GM10847 (cell line): ENCODE data around the gene SLC38A11.

ENCODE experiments used
- POLR2A ChIP-seq: IDR thresholded peaks from 2 replicates; pipeline ENCODE4 v1.6.1; 2011; ENCODE audit not compliant: insufficient read length; ENCODE audit errors: extremely low read depth

The SLC38A11 gene

DNA sequence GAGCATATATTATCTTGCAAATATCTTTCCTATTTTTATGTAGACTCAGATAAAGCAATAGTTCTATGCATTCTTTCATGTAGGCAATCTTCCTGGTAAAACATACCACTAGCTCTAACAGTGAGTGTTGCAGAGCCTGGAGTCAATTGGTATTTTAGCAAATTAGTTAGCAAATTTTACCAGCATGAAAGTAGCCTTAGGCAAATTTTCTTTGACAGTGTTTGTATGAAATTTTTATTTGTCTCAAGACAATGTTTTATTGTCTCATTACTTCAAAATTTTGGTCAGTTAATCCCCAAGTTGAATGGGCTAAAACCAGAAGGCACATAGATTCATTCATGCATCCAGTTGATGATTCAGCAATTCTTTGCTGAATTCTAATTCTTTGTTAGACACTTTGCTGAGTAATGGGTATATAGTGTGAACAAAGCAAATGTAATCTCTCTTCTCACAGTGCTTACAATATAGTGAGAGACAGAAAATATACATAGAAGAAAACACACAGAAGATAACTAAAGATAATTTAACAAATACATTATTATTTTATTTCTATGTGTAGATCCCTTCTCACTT, 27.1 kb downstream of the SLC38A11 start:
- TF ChIP-seq POLR2A = no peak

DNA sequence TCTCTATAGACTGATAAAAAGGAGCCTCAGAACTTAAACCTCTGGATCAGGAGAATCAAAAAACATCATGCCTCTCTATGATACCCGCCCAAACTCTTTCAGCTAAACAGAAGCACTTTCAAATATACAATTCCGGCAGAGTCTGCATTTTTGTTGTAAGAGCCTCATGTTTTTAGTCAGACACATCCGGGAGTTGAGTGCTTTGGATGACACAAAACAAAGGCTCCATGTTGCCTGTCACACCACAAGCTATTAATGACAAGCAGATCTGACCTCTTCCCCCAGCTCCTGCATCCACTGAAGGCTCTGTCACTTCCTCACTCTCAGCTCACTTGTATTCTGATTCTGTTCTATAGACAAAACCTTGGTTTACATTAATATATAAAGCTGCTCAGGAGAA, 33.2 kb downstream of the SLC38A11 start:
- TF ChIP-seq POLR2A = no peak

DNA sequence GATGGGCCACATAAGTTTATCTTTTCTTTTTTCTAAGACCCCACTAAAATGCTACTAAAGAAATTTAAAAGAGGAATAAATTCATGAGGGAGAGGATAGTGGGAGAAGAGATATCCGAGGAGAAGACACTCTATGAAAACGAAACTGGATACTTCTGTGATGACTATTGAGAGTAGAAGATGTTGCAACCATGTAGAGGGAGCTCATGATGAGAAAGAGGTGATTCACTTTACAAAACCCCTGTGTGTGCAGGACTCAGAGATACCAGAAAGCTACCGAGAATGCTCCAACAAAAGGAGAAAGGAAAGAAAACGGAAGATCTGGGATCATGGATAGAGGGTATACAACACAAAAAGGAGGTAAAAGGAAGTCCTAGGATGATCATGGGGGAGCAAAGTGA, 34.9 kb downstream of the SLC38A11 start:
- no peak for TF ChIP-seq POLR2A

DNA sequence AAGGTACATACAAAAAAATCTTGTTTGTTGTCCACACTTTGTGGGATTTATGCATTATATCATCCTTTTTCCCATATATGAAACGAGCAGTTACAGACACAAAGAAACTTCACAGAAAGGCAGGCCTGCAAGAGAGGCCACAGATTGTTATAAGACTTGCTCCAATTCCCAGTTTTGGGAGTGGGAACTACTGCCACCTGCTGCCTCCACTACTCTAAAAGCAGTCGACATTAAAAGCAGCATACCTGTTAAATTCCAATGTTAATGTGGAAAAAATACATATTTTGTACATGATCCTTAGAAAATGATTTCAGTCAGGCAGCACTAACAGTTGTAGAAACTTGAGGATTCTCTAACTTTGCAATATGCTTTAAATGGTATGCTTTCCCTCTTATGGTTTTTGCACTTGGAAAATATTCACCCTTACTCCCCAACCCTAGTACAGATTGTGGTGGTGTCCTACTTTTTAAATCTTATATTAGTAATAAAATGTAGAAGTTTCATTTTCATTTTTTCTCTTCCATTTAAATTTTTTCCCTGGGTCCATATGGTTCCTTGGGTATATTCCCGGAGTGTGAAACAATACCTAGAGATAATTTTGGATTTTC, 37.9 kb downstream of the SLC38A11 start:
- no peak for TF ChIP-seq POLR2A

DNA sequence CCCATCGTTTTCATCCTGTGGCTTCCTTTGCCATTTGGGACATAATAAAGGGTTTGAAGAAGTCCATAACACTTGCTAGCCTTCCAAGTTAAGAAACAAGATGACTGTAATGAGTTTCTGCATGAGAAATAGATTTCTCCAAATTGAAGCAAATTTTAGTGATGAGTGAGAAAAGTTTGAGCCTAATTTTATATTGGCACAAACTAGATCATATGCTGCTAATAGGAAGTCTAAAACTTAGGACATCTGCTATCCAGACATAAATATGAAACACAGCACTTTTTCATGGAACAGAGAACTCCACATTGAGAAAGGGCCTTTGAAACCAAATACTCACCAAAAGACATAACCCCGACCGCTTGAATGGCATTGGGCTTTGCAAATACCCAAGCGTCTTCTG, 39.8 kb downstream of the SLC38A11 start:
- TF ChIP-seq POLR2A = no peak

DNA sequence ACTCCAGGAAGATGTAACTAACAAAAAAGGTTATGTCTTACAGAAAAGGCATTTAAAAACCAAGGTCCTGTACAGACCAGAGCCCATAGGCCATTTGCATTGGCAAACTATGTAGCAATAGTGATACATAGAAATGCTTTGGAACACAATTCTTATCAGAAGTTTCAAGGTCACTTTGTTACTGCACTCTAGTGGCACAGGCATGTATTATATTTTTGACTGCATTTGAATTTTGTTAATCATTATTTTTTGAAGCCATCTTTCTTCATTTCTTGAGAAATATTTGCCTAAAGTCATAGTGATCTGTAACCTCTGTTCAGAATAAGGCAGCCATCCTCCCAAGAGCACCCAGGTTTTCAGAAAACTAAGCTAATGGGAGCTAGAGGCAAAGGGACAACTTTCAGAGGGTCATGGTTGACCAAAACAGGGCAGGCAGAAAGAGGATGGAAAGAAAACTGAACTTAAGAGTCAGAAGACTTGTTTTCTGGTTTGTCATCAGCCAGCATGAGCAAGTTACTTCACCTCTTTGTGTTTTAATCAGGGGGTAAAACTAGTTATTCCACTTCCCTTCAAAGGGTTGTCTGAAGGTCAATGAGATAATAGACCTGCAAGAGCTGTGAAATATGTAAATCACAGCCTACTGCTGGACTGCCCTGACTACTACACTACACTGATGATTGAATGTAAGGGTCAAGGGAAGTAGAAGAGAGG, 41.5 kb downstream of the SLC38A11 start:
- no peak for TF ChIP-seq POLR2A

DNA sequence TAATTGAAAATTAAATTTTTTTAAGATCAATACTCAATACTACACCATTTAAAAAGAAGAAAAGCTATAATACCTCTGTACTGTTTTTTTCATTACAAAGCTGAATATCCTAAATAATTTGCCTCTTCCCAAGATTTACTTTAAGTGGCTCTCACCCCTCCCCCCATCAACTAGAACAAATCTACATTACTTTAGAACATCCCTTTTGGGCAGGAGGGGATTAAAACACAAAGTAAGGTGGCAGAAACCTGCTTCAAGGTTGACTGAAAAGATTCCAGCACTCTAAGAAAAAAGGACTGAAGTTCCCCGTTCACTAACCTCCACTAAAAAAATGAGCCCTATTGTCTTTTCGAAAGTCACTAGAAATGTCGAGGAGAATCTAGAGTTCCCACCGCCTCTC, 42.3 kb downstream of the SLC38A11 start:
- no peak for TF ChIP-seq POLR2A

DNA sequence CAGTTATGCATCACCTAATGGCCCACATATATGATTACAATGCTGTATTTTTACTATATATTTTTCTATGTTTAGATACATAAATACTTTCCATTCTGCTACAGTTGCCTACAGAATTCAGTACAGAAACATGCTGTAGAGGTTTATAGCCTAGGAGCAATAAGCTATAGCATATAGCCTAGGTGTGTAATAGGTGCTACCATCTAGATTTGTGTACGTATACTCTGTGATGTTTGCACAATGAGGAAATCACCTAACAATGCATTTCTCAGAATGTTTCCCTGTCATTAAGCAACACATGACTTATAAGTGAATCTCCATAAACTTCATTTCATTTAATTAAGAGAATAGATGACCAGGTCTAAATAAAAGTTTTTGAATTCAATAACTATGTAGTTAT, 43.5 kb downstream of the SLC38A11 start:
- TF ChIP-seq POLR2A = no peak

DNA sequence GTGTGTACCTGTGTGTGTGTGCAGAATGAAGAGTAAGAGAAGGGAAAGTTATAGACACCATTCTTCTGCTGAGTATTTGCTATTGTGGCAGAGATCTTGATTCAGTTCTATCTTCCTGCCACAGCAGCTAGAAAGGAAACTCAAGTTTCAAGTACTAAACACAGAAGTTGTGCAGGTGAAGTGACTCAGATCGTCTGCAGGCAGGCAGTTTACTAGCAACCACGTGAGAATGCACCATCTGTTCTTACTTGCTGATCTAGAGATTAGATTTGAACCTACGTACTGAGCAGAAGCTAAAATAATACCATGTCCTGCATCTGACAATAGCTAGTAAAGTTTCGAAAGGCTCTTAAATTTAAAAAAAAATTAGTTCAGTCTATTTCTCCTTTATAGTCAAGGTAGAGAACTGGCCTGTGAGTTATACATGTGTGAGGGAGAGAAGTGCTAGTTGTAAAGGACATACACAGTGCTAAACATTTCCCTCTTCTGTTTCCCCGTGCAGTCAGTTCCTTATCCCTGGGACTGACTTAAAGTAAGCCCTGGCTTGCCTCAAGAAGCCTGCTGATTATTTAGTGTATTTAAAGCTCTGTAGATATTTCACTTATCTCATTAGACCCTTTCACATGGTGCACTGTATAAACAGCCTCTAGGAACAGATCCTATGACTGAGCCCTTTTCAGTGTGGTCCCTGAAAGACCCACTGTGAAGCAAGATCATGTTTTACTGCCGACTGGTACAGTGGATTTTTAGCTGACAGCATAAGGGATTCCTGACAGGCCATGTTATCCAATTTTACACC, 45.0 kb downstream of the SLC38A11 start:
- TF ChIP-seq POLR2A = no peak

DNA sequence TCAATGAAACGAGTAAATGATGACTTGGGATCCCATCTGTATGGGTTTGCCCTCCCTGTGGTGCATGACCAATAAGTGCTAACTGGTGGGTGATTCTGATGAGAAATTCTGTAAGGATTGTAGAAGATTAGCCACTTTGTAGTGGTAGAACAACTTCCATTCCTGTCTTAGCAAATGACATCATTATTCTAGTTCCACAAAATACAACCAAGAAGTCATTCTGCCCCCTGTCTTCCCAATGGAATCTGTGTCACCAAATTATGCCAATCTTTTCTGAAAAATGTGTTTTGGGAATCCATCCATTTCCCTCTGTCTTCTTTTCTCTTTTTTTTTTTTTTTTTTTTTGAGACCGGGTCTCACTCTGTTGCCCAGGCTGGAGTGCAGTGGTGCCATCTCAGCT, 48.4 kb downstream of the SLC38A11 start:
- no peak for TF ChIP-seq POLR2A

DNA sequence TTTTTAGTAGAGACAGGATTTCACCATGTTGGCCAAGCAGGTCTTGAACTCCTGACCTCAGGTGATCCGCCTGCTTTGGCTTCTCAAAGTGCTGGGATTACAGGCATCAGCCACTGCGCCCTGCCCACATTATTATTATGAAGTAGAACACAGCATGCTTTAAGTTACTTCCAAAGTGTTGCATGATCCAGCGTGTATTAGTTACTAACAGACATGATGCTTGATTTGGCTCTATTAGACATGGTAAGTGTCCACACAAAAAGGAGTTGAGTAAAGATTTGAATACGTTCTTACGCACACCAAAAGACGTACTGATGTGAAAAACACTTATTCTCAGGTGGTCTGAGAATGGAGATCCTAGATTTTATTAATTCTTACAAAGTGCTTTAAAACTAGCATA, 50.0 kb downstream of the SLC38A11 start:
- no peak for TF ChIP-seq POLR2A

DNA sequence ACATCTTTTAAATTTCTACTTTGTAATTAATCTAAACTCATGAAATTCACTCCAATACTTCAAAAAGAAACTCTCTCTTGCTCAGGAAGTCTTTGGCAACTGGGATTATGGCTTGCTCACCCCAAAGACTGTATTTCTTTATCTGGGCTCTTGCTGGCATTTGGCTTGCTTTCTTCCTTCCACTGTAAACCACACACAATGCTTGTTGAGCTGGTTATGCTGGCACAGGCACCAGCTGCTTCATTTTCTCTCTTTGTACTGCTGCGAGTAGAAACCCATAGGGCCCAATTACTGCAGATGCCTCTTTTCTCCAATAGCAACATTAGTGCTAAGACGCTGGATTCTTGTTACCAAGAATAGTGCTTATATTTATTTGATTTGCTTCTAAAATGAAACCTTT, 51.4 kb downstream of the SLC38A11 start:
- TF ChIP-seq POLR2A = no peak

DNA sequence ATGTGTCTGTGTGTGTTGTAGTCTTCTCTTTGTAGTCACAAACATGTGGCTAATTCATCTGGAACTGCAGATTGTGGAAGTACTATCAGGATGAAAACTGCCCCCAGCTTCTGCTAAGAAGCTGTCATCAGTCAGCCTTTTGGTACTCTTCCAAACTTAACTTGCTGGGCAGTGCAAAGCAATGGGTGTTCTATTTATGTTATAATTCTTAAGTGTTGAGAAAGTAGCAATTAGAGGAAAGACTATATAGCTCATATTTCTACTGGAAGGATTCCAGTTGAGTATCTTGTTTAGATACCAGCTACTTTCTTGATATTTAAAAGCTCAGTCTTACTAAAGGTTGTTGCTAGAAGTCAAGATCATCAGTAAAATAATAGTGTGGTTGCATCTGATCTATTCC, 52.1 kb downstream of the SLC38A11 start:
- no peak for TF ChIP-seq POLR2A

DNA sequence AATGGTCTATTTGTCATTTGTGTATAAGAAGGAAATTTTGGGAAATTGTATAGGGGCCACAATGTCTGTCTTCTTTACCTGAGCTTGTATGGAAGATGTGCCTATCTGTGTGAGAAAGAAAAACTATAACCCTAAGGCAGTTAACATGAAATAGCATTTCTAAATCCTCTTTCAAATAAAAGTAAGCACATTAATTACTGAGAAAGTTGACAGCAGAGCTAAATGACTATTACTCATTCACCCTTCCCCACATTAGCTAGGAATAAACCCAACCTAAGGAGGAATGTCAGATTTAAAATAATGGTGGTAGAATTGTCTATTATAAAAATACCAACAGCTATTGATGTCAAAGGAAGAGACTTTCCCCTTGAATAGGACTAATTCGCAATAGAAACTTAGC, 56.2 kb downstream of the SLC38A11 start:
- no peak for TF ChIP-seq POLR2A

DNA sequence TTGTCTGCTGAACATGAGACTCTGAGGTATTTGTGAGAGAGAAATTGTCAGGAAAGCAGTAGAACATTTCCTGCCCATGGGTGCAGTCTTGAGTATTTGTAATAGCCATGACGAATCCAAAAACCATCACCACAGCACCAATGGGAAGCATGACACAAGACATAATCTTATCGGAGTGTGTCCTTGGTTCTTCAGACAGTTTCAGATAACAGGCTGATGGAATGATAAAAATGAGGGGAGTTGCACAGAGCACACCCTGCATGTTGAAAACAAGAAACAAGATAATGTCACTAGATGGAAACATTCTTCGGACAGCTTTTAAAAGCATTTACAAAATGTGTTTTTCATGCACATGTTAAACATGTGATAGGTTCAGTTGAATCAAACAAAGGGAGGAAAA, 56.9 kb downstream of the SLC38A11 start:
- no peak for TF ChIP-seq POLR2A
